HG03342 (cell line): ENCODE data around the gene CCDC74A.
"Not testable (repeated sequence)": the region's sequence is repeated elsewhere in the genome, so short reads cannot be mapped to it uniquely, and the experiment has no call there.

ENCODE experiments used
- ATAC-seq: cut with Tn5 transposase; IDR thresholded peaks from one replicate; pipeline ENCODE4 v1.9.1; 2021; ENCODE audit warnings: mild to moderate bottlenecking, moderate library complexity; ENCODE audit not compliant: unreplicated experiment

CCDC74A gene

DNA sequence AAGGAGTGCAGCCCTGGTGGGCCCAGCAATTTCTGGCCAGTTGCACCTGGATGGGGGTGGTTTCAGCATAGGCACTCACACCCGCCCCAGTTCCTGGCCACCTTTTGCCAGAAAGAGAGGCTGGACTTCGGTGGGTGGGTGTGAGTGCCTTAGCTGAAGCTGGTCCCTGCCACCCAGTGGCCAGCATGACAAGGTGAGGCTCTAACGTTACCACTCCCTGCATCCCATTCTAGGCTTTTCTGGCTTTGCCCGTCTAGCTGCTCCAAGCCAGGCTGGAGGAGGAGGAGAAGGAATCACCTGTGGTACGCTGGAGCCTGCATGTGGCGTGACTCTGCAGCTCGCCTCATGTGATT is 17.1 kb downstream of the CCDC74A start:
- not testable (repeated sequence) for ATAC-seq

DNA sequence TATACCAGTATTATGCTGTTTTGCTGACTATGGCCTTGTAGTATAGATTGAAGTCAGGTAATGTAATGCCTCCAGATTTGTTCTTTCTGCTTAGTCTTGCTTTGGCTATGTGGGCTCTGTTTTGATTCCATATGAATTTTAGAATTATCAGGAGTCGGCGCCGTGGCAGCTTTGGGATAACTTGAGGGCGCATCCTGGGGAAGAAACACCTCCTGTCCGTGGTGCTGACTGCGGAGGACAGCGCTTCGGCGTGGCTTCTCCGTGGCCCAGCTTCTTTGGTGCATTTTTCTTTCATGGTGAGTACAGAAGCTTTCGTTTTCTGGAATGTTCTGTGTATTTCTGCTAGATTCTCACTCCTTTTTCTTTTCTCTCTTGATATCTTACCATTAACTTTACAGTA is 25.2 kb downstream of the CCDC74A start:
- ATAC-seq, result no peak

DNA sequence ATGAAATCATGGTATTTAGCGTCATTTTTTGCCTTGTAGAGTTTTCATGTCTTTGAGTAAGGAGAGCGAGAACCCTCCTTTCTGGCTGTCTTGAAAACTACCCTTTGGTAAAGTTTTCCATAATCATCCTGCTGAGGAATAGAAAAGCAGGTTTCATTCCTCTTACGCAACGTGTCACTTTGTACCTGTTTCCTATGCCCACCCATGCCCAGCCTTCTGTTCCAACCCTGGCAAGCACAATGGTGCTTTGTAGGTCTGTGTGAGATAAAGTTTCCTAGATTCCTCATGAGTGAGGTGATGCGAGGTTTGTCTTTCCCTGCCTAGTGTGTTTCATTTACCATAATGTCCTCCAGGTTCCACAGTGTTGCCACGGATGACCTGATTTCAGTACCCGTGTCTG is 29.3 kb downstream of the CCDC74A start:
- no peak for ATAC-seq

DNA sequence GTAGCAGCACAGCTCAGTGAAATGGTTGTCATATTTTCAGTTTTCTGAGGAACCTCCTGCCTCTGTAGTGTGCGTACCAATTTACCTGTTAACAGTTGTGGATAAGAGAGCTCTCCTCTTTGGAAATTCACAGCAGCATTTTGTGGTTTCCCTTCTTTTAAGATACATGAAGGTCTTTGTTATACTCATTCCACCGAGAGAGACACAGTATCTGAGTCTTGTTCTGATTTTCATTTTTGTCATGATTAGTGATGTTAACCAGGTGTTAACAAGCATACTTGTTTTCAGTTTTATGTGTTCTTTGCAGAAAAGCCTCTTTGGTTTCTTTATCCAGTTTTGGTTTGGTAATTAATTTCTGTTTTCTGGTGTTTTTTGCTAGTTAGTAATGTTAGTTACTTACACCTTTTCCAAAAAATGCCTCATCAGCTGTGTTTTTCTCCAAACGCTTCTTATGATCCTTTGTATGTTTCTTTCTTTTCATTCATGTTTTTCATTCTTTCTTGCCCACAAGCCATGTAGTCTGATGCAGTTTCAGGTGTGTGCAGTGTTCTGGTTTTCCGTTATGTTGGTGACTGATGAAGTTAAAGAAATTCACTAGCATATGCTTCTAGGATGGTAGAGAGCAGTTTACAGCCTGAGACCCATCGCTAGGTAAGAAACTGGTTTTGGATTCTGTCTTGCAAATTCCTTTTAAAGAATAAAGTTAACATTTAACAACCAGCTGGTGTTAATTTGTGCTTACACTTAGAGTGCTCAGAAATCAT is 30.1 kb downstream of the CCDC74A start:
- no peak for ATAC-seq

DNA sequence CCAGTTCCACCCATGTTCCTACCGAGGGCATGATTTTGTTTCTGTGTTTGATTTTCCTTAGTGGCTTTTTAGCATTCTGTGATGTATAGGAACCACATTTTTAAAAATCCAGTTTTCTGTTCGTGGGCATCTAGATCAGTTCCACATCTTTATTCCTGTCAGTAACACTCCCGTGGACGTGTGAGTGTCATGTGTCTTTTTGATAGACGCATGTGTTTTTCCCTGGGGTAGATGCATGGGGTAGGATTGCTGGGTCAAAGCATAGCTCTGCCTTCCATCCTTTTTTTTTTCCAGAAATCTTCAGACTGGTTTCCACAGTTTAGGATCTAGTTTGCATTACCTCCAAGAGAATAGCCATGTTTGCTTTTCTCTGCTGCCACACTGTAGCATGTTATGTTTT is 38.7 kb downstream of the CCDC74A start:
- ATAC-seq, result no peak

DNA sequence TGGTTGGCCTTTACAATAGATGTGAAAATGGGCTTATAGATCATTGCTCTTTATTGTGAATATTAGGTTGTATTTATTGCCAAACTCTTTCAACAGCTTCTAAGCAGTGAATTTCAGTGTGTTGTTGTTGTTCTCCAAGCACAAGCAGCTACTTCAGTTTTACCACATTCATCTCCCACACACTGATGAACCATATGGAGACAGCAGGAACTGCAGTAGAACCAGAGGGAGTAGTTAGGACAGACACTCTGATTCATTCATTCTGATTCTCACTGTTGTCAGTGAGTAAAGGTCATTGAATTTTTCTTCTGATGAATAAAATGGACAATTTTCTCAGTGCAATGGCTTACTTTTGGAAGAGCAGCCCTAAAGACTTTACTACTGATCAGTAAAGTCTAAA is 40.2 kb downstream of the CCDC74A start:
- ATAC-seq, result no peak

DNA sequence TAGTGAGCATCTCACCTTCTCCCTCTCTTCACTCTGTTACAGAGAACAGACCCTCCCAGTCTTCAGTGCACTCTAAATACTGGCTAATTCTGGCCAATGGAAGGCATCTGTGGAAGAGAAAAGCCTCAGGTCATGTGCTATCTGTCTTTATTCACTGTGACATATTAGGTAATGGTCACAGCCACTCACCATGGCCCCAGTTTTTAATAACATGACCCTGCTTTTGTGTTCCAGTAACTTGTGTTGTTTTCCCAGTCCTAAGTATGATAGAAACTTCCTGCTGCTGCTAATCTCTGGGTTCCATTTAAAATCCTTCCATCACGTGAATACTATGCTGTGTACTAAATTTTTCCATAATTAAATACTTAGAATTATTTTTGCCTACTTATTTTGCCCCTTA is 40.7 kb downstream of the CCDC74A start:
- not testable (repeated sequence) for ATAC-seq

DNA sequence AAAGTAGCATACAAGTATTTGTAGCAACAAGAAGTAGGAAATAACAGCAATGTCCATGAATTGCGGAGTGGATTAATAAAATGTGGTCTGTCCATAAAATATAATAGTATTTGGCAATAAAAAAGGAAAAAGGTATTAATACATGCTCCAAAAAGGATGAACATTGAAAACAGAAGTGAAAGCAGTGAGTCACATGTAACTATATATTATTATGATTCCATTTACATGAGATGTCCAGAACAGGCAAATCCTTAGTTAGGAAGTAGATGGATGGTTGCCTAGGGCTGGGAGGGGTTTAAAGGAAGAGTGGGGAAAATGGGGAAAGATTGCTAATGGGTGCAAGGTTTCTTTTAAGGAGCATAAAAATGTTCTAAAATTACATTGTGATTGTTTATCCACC is 44.5 kb downstream of the CCDC74A start:
- ATAC-seq, result no peak

DNA sequence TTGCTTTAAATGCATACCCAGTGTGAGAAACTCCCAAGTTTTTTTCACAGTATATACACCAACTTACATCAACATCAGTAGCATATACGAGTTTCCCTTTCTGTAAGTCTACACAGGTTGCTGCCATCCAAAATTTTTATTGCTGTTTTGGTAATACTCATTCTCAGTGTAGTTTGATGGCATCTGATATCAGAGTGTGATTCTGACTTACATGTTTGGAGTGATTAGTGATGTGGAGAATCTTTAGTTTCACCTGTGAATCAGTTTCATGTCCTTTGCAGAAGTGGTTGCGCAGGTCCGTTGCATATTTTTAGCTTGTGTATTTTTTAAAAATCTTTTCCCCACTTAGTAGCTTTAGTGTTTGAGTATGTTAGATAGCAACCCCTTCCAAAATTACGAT is 50.1 kb downstream of the CCDC74A start:
- ATAC-seq, result no peak

DNA sequence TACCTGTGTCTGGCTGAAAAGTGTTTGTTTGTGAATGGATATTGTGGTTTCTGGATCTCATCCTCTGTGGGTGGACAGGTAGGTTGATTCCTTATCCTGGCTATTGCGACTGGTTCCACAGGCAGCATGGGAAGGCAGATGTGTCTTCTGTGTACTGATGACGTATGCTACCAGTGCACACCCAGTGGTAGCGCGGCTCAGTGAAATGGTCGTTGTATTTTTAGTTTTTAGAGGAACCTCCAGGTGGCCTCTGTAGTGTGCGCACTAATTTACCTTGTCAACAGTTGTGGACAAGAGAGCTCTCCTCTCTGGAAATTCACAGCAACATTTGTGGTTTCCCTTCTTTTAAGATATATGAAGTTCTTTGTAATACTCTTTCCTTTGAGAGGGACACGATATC is 52.5 kb downstream of the CCDC74A start:
- no peak for ATAC-seq
